Pancreas (tissue), 10 donors: ENCODE data around the gene TENM3. TPM values are rescaled to one million over a fixed set of nuclear protein-coding genes. Genes with fewer than 3 reads are reported as not detected.

Source experiments
- ATAC-seq, 4 donors: fragments of 200-7000 bp; cut with Tn5 transposase; one replicate each; pipeline versions ENCODE4 v1.8.0 to v1.9.1; 2020; ENCODE audit warnings: mild to moderate bottlenecking in 4 of 4, moderate library complexity in 4 of 4
- DNase-seq, 6 donors: peaks; one replicate each; pipeline ENCODE4 v3.0.0-alpha.2; 2020
- FAIRE-seq: peaks from 2 replicates; lab custom pipeline; 2012; peaks lifted over from hg19 to GRCh38; lab: Jason Lieb, UNC
- H3K27ac ChIP-seq, 4 donors: fragments of 200-600 bp; sonication (generic); 1 replicate in 3 of 4; 2 replicates in 1 of 4; pipeline versions ENCODE4 v1.5.0 to v1.8.0; 2020
- H3K27me3 ChIP-seq, 4 donors: fragments of 200-600 bp; one replicate each; pipeline ENCODE4 v1.8.0; 2021
- H3K36me3 ChIP-seq, 3 donors: fragments of 200-600 bp; sonication (generic) in 1 of 3; one replicate each; pipeline versions ENCODE4 v1.5.0 to v1.8.0; 2020 to 2021
- H3K4me1 ChIP-seq, 3 donors: fragments of 200-600 bp; one replicate each; pipeline ENCODE4 v1.8.0; 2021
- H3K4me3 ChIP-seq, 4 donors: fragments of 200-600 bp; sonication (generic) in 2 of 4; one replicate each; pipeline versions ENCODE4 v1.5.0 to v1.8.0; 2020 to 2021
- H3K9me3 ChIP-seq, 4 donors: fragments of 200-600 bp; one replicate each; pipeline ENCODE4 v1.8.0; 2021
- CTCF ChIP-seq, 4 donors: fragments of 200-600 bp; sonication (generic) in 3 of 4; IDR thresholded peaks; one replicate each; pipeline versions ENCODE4 v1.5.0 to v1.8.0; 2021; ENCODE audit warnings: antibody characterized with exemption in 4 of 4
- WGBS, 2 donors: extraction: QIAGEN DNeasy Blood & Tissue Kit; methylation state at CpG; one replicate each; pipeline ENCODE4 v1.1.7; 2013; 5-methylcytosine and 5-hydroxymethylcytosine counted together
- intact Hi-C, 3 donors: fragments of 100-400 bp; cut with DNase I; formaldehyde crosslinking; loops; one replicate each; pipeline versions ENCODE4 v1.11.1 to v1.14.2; 2022
- polyA plus RNA-seq, 2 donors: library from polyadenylated mRNA; stranded (reverse); fragments of 200-250 nt; gene quantifications; one replicate each; pipeline ENCODE4 v1.2.3, GENCODE V29; 2013
- total RNA-seq, 6 donors: library from RNA; stranded (reverse); fragmentation: NEBNext Ultra II Directional in 4 of 6; extraction: Animal tissue kit (Norgen Biotek cat#: 25700) in 4 of 6; gene quantifications; one replicate each; pipeline versions ENCODE4 v1.2.1 to v1.2.4, GENCODE V29; 2021 to 2023
- donor health status: healthy with polysubstance abuse.
- donor health status: DM: no; HTN: no; CAD: no; lungs with moderate emphysema.
- donor health status: DM: no; HTN: no; CAD: no.
- donor health status: control.
- donor health status: control.
- donor health status: Bipolar disorder and iron deficiency.
- donor health status: DM: yes; HTN: yes; CAD: no.
- donor health status: DM: no; HTN: no; CAD: no.
- donor health status: DM: no; HTN: no; CAD: no.
- donor health status: DM: yes; HTN: yes; CAD: no.

TENM3 gene
- total and polyA plus RNA-seq, 8 donors, result 0.99 to 6.1 (median 4.4) TPM

GRCh38 chr4:182470215-182470614 lies 227.0 kb downstream of the TENM3 start:
- no peak for TF ChIP-seq CTCF (IDR thresholded peaks at IDR 0.05)
- no peaks in the 10 kb centered on the region for H3K9me3 ChIP-seq
- H3K36me3 ChIP-seq, result no peaks in the 10 kb centered on the region
- WGBS, 2 donors, result 35 to 36% methylated on average over 2 of the region's 2 CpGs
- DNase-seq (no peak), ATAC-seq (no peak), FAIRE-seq (no peak)
- no peak overlapping the region for H3K27ac ChIP-seq
- no peaks in the 10 kb centered on the region for H3K4me1 ChIP-seq
- no peak overlapping the region for H3K4me3 ChIP-seq
- intact Hi-C loops, result no loop called here
- H3K27me3 ChIP-seq, result no peaks in the 10 kb centered on the region

- no peak for TF ChIP-seq CTCF (IDR thresholded peaks at IDR 0.05)
- FAIRE-seq, result no peak
- Histone ChIP-seq H3K9me3 (no peaks in the 10 kb centered on the region), H3K27me3 (no peaks in the 10 kb centered on the region), H3K4me3 (no peak overlapping the region), H3K4me1 (no peaks in the 10 kb centered on the region), H3K36me3 (no peaks in the 10 kb centered on the region), H3K27ac (no peak overlapping the region)
- intact Hi-C loops, result no loop called here
- DNase-seq, result no peak
- ATAC-seq, result no peak
- WGBS, 2 donors, result 60 to 67% methylated on average over 2 of the region's 2 CpGs
Observed at GRCh38 chr4:182475539-182475938, 232.3 kb downstream of the TENM3 start.

- Histone ChIP-seq H3K27ac (no peak overlapping the region), H3K9me3 (no peaks in the 10 kb centered on the region), H3K4me3 (no peak overlapping the region), H3K4me1 (no peaks in the 10 kb centered on the region), H3K36me3 (no peaks in the 10 kb centered on the region), H3K27me3 (no peaks in the 10 kb centered on the region)
- ATAC-seq (peak in 3 of 4 donors; percentile 62 to 70 (median 67)), DNase-seq (no peak), FAIRE-seq (no peak)
- intact Hi-C loops, result no loop called here
- 2 to 4% methylated on average over 1 of the region's 1 CpG for WGBS, 2 donors
- peak; percentile 28 to 61 (median 54) for TF ChIP-seq CTCF (IDR thresholded peaks at IDR 0.05)
Observed at GRCh38 chr4:182478475-182478874, 235.3 kb downstream of the TENM3 start.

- no peak for FAIRE-seq
- intact Hi-C loops, result no loop called here
- H3K9me3 ChIP-seq, result no peaks in the 10 kb centered on the region
- 81 to 90% methylated on average over 6 of the region's 6 CpGs for WGBS, 2 donors
- no peaks in the 10 kb centered on the region for H3K4me1 ChIP-seq
- no peaks in the 10 kb centered on the region for H3K36me3 ChIP-seq
- no peak overlapping the region for H3K4me3 ChIP-seq
- no peak overlapping the region for H3K27ac ChIP-seq
- ATAC-seq, result no peak
- TF ChIP-seq CTCF (IDR thresholded peaks at IDR 0.05), result no peak
- DNase-seq, result no peak
- H3K27me3 ChIP-seq, result no peaks in the 10 kb centered on the region
Observed at GRCh38 chr4:182483685-182484084, 240.5 kb downstream of the TENM3 start.

- H3K4me3 ChIP-seq, result no peak overlapping the region
- intact Hi-C loops, result no loop called here
- 87 to 90% methylated on average over 7 of the region's 7 CpGs for WGBS, 2 donors
- no peak overlapping the region for H3K27ac ChIP-seq
- no peaks in the 10 kb centered on the region for H3K9me3 ChIP-seq
- no peak for TF ChIP-seq CTCF (IDR thresholded peaks at IDR 0.05)
- FAIRE-seq, result no peak
- DNase-seq, result no peak
- H3K4me1 ChIP-seq, result peaks cover 0 to under 1% (median 0%) of the 10 kb centered on the region in 3 donors
- no peaks in the 10 kb centered on the region for H3K27me3 ChIP-seq
- H3K36me3 ChIP-seq, result no peaks in the 10 kb centered on the region
- ATAC-seq, result no peak
Observed at GRCh38 chr4:182486881-182487280, 243.7 kb downstream of the TENM3 start.
